ENCODE measurements around the gene SLC6A16.
"Not testable (repeated sequence)": the region's sequence is repeated elsewhere in the genome, so short reads cannot be mapped to it uniquely, and the experiment has no call there.

Gene SLC6A16

GRCh38 chr19:49331187-49331586, 6.2 kb upstream of the SLC6A16 start:
- DNase-seq (ENCODE audit: low read depth in 2 of 3, low spot score in 1 of 3) = not testable (repeated sequence)

DNA sequence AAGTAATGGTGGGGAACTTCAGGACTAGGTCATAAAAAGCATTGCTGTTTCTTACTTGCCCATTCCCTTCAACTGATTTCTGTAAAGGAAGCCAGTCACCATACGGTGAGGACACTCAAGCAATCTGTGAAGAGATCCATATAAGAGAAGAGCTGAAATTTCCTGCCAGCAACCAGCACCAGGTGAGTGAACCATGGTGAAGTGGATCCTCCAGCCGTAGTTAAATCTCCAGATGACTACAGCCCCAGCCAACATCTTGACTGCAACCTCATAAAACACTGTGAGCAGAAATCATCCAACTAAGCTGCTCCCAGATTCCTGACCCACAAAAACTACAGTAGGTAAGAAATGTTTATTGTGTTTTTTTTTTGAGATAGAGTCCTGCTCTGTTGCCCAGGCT, 3.8 kb upstream of the SLC6A16 start:
- DNase-seq (ENCODE audit: low read depth in 2 of 3, low spot score in 1 of 3) = no peak

DNA sequence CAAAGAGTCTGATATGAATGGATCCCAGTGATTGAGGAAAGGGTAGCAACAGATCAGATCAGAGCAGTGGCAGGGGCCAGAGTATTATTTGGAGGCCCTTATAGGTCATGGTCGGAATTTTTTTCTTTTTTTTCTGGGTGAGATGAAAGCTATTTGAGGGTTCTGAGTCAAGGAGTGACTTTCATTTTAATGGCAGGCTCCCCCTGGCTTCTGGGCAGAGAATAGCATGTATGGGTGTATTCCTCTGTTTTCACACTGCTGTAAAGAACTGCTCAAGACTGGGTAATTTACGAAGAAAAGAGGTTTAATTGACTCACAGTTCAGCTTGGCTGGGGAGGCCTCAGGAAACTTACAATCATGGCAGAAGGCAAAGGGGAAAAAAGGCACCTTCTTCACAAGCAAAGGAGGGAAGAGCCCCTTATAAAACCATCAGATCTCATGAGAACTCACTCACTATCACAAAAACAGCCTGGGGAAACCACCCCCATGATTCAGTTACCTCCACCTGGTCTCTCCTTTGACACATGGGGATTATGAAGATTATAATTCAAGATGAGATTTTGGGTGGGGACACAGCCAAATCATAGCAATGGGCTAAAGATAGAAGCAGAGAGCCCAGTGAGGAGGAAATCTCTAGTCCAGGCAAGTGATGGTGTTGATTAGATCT, 3.0 kb upstream of the SLC6A16 start:
- DNase-seq (ENCODE audit: low read depth in 2 of 3, low spot score in 1 of 3) = peak in 2 of 3 donors; percentile 30 to 57

GRCh38 chr19:49326165-49326704, 1.2 kb upstream of the SLC6A16 start:
- DNase-seq (ENCODE audit: low read depth in 2 of 3, low spot score in 1 of 3) = no peak

- not testable (repeated sequence) for DNase-seq (ENCODE audit: low read depth in 2 of 3, low spot score in 1 of 3)
These were observed 765 bp upstream of the SLC6A16 start for GRCh38 chr19:49325756-49326155.

DNA sequence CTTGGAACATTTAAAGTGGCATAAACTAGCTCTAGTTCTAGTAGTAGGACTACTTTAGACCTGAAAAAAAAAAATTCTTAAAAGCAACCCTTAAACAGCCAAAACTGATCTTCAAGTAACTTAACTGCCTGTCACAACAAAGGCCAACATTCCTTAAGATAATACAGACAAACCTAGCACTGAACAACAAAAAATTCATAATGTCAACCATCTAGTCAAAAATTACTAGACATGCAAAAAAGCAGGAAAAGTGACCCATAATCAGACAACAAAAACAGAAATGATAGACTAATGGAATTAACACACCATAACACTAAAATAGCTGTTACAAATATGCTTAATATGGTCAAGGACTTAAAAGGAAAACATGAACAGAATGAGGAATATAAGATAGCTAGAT, 6.7 kb downstream of the SLC6A16 start:
- DNase-seq (ENCODE audit: low read depth in 2 of 3, low spot score in 1 of 3) = no peak

DNA sequence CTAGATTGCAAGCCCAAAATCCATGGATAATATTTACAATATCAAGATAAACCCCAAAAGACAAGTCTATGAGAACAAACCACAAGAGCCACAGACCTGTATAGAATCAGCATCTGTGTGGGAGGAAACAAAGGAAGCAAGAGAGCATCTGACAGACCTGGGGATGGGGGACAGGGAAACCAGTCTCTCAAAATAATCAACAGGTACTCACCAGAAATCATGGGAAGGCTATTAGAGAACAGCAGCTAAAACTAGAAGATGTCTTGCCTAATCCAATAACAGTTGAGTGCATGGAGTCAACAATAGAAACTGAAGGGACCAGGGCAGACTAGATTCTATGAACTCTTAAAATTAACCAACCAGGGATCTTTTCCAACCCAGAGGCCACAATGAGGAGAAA, 8.7 kb downstream of the SLC6A16 start:
- DNase-seq (ENCODE audit: low read depth in 2 of 3, low spot score in 1 of 3) = no peak

DNA sequence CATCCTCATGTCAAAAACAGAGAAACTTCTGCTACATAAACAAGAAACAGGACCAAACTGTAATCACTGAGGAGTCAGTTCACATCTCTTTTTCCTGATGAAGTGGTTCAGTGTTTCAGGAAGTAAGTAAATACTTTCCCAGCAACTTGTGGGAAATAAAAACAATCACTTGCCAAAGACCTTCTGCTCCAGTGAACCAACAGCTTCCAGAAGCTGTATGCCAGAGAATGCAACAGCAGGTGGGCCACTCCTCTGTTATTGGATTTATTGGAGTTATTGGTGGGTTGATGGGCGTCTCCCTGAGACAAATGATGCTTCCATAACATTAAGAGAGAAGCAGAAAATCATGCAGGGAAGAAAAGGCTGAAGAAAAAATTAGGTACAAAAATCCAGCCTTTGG, 9.9 kb downstream of the SLC6A16 start:
- DNase-seq (ENCODE audit: low read depth in 2 of 3, low spot score in 1 of 3) = no peak

GRCh38 chr19:49309087-49309486, 15.9 kb downstream of the SLC6A16 start:
- DNase-seq (ENCODE audit: low read depth in 2 of 3, low spot score in 1 of 3) = no peak

- not testable (repeated sequence) for DNase-seq (ENCODE audit: low read depth in 2 of 3, low spot score in 1 of 3)
These were observed 18.3 kb downstream of the SLC6A16 start for GRCh38 chr19:49306734-49307133.

GRCh38 chr19:49301866-49302252, 23.1 kb downstream of the SLC6A16 start:
- DNase-seq (ENCODE audit: low read depth in 2 of 3, low spot score in 1 of 3) = no peak

DNA sequence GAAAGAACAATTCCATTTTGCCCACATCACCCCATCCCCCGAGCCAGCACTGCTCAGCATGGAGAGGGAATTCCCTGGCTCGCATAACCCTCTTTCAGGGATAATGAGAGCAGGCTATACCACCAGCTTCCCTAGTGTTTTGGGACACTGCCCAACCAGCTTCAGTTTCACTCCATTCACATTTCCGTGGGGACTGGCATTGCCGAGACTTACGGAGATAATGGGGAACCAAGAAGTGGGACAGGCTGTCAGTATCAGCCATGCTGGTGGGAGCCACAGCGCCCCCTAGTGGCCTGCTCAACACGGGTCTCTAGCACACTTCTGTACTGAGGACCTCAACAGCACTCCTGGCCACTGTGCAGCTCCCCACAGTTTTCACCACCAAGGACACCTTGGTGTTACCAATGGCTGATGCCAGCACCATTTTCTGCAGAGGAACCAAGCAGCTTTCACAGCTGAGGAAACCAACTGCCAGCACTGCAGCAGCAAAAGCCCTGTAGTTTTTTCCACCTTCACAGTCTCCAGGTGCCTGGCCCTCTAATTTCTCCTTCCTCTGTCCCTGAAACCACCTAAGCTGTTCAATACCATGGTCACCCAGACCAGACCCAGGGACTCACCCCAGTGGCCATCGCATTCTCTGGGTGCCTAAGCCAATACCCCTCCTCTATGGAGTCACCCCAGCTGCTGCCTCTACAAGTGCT, 23.7 kb downstream of the SLC6A16 start:
- peak; percentile 77 to 82 (median 79) for DNase-seq (ENCODE audit: low read depth in 2 of 3, low spot score in 1 of 3)

- not testable (repeated sequence) for DNase-seq (ENCODE audit: low read depth in 2 of 3, low spot score in 1 of 3)
These were observed 26.3 kb downstream of the SLC6A16 start for GRCh38 chr19:49298653-49299052.

DNA sequence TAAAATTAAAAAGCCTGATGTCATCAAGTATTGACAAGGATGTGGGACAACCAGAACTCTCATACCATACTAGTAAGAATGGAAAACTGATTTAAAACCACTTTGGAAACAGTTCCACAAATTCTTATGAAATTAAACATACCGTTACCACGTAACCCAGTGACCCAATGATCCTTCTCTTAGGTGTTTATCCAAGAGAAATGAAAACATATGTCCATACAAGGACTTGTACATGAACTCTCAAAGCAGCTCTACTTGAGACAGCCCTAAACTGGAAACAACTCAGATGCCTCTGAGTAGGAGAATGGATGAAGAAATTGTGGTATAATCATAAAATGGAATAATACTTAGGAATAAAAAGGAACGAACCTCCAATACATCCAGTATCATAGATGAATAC, 27.6 kb downstream of the SLC6A16 start:
- DNase-seq (ENCODE audit: low read depth in 2 of 3, low spot score in 1 of 3) = no peak

GRCh38 chr19:49295208-49295880, 29.6 kb downstream of the SLC6A16 start:
- DNase-seq (ENCODE audit: low read depth in 2 of 3, low spot score in 1 of 3) = no peak

DNA sequence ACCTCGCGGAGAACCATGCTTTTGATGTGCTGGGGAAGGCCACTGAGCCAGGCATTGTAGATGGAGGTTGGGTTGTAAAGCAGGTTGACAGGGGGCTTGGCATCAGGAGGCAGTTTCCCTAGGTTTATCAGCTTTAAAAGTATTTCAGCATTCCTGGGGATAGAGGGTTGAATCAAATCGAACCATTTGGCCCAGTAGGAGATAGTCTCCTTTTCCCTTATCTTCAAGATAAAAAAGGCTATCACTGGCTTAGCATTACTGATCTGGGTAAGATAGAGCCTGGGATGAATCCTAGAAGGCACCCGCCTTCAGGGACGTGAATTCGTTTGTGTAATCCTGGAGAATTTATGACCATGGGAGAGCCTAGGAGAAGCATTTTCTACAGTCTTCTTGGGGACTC, 30.6 kb downstream of the SLC6A16 start:
- DNase-seq (ENCODE audit: low read depth in 2 of 3, low spot score in 1 of 3) = no peak

- DNase-seq (ENCODE audit: low read depth in 2 of 3, low spot score in 1 of 3) = no peak
These were observed 34.5 kb downstream of the SLC6A16 start for GRCh38 chr19:49290517-49290916.

GRCh38 chr19:49289286-49289685, 35.7 kb downstream of the SLC6A16 start:
- DNase-seq (ENCODE audit: low read depth in 2 of 3, low spot score in 1 of 3) = not testable (repeated sequence)

- DNase-seq (ENCODE audit: low read depth in 2 of 3, low spot score in 1 of 3) = not testable (repeated sequence)
These were observed 36.8 kb downstream of the SLC6A16 start for GRCh38 chr19:49288205-49288604.

- DNase-seq (ENCODE audit: low read depth in 2 of 3, low spot score in 1 of 3) = no peak
These were observed 37.7 kb downstream of the SLC6A16 start for GRCh38 chr19:49287141-49287770.

GRCh38 chr19:49282184-49282583, 42.8 kb downstream of the SLC6A16 start:
- no peak for DNase-seq (ENCODE audit: low read depth in 2 of 3, low spot score in 1 of 3)
